ENCODE data around the gene IGF2R. TPM values are rescaled to one million over a fixed set of nuclear protein-coding genes. Genes with fewer than 3 reads are reported as not detected.
A peak's percentile ranks its signal among the peaks of the same experiment; 100 is the strongest.

Gene IGF2R
- total RNA-seq, 1 experiment from 2014 or later, result 75.3 TPM

DNA sequence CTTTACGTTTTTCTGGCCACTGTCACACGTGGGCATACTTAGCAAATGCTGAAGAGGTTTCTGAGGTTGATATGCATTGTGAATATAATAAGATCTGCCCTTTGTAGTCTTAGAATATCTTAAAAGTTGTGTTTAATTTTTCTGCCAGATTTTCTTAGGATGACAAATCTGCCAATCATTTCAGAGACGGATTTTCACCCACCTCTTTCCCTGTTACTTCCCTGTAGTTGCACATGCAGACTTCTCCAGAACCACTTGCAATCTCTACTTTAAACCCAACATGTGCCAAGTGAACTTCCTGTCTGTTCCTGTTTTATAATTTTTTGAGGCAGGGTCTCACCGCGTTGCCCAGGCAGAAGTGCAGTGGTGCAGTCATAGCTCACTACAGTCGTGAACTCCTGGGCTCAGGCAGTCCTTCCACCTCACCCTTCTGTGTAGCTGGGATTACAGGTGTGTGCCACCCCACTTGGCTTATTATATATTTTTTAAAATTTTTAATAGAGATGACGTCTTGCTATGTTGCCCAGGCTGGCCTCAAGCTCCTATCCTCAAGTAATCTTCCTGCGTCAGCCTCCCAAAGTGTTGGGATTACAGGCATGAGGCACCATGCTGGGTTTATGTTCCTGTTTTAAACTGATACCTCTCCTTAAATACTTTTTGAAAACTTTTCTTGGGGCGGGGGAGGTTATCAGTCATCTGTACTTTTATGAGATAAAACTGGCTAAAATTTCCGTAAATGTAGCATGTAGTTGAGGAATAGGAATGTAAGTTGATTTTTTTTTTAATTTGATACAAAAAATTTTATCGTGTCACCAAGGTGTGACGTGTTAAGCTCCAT, 2.7 kb downstream of the IGF2R start:
- DNase-seq (ENCODE audit: low spot score) (no peak), ATAC-seq (no peak)
- Mint-ChIP-seq H3K27ac (0 out of 2 replicates have a peak overlapping the region, but pooled peaks have one; percentile 32), H3K36me3 (no peaks in the 10 kb centered on the region), H3K9me3 (no peaks in the 10 kb centered on the region), H3K4me1 (peaks cover 50% of the 10 kb centered on the region), H3K27me3 (ENCODE audit: low read depth) (peaks cover 9% of the 10 kb centered on the region), H3K4me3 (peak overlapping the region; percentile 31)
- no peak for TF ChIP-seq FOXP1 (CRISPR knock-in tag; IDR thresholded peaks at IDR 0.05; ENCODE audit: borderline replicate concordance)
- TF ChIP-seq, protein P1, sequence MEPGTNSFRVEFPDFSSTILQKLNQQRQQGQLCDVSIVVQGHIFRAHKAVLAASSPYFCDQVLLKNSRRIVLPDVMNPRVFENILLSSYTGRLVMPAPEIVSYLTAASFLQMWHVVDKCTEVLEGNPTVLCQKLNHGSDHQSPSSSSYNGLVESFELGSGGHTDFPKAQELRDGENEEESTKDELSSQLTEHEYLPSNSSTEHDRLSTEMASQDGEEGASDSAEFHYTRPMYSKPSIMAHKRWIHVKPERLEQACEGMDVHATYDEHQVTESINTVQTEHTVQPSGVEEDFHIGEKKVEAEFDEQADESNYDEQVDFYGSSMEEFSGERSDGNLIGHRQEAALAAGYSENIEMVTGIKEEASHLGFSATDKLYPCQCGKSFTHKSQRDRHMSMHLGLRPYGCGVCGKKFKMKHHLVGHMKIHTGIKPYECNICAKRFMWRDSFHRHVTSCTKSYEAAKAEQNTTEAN (CRISPR knock-in tag; IDR thresholded peaks at IDR 0.05), result no peak
- TF ChIP-seq JUN (CRISPR knock-in tag; IDR thresholded peaks at IDR 0.05), result no peak
- TF ChIP-seq CREB1 (CRISPR knock-in tag; IDR thresholded peaks at IDR 0.05), result no peak
- no peak for TF ChIP-seq NR1H2 (CRISPR knock-in tag; IDR thresholded peaks at IDR 0.05)
- TF ChIP-seq HMGA2 (CRISPR knock-in tag; IDR thresholded peaks at IDR 0.05), result no peak
- TF ChIP-seq, protein P2, sequence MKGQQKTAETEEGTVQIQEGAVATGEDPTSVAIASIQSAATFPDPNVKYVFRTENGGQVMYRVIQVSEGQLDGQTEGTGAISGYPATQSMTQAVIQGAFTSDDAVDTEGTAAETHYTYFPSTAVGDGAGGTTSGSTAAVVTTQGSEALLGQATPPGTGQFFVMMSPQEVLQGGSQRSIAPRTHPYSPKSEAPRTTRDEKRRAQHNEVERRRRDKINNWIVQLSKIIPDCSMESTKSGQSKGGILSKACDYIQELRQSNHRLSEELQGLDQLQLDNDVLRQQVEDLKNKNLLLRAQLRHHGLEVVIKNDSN (CRISPR knock-in tag; IDR thresholded peaks at IDR 0.05), result no peak
- no peak for TF ChIP-seq TCF7 (CRISPR knock-in tag; IDR thresholded peaks at IDR 0.05; ENCODE audit: low read depth)
- ChIA-PET POLR2A (no interaction called here), CTCF (no interaction called here)

DNA sequence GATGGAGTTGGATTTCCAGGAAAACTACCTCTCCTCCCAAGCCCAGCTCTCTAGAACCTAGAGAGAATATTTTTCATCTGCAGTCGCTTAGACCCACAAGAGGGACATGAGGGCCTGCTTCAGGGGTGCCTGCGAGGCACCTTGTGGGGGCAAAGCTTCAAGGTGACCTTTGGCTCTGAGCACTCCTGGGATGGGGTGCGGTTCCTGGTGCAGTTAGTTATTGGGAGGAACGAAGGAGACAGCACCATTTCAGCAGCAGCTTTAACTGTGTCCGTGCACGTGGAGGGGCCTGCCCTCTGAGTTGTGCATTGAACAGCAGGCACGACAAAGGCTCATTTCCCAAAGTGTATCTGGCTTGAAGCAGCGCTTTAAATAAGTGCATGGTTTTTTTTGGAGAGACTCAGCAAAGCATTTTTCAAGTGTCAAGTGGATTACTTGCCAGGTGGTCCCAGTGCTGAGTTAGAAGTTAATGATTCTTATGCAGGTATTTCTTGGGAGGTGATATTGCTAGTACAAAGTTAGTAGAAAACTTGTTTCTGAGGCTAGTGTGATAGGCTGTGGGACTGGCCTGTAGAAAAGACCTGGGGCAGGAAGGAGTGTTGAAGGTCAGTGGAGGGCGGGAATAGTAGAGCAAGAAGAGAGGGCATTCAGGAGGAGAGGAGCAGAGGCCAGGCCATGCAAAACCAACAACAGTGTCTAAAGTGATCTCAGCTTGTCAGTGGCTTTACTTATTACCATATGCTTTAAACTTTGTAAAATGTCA, 3.8 kb downstream of the IGF2R start:
- Mint-ChIP-seq H3K4me1 (peaks cover 61% of the 10 kb centered on the region), H3K4me3 (no peak overlapping the region), H3K27me3 (ENCODE audit: low read depth) (no peaks in the 10 kb centered on the region), H3K9me3 (no peaks in the 10 kb centered on the region), H3K27ac (peak overlapping the region; percentile 57), H3K36me3 (no peaks in the 10 kb centered on the region)
- TF ChIP-seq SMAD4 (CRISPR knock-in tag; IDR thresholded peaks at IDR 0.05), result no peak
- TF ChIP-seq ZNF232 (CRISPR knock-in tag; IDR thresholded peaks at IDR 0.05), result no peak
- 0 out of 2 replicates have a peak, but pooled peaks have one; percentile 17 for TF ChIP-seq GABPB1 (CRISPR knock-in tag; IDR thresholded peaks at IDR 0.05)
- TF ChIP-seq, protein P3, sequence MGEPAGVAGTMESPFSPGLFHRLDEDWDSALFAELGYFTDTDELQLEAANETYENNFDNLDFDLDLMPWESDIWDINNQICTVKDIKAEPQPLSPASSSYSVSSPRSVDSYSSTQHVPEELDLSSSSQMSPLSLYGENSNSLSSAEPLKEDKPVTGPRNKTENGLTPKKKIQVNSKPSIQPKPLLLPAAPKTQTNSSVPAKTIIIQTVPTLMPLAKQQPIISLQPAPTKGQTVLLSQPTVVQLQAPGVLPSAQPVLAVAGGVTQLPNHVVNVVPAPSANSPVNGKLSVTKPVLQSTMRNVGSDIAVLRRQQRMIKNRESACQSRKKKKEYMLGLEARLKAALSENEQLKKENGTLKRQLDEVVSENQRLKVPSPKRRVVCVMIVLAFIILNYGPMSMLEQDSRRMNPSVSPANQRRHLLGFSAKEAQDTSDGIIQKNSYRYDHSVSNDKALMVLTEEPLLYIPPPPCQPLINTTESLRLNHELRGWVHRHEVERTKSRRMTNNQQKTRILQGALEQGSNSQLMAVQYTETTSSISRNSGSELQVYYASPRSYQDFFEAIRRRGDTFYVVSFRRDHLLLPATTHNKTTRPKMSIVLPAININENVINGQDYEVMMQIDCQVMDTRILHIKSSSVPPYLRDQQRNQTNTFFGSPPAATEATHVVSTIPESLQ (CRISPR knock-in tag; IDR thresholded peaks at IDR 0.05), result no peak
- peak; percentile 39; the same call in 1 of the 2 replicates for TF ChIP-seq ESRRA (CRISPR knock-in tag; IDR thresholded peaks at IDR 0.05; ENCODE audit: borderline replicate concordance)
- TF ChIP-seq SP1 (CRISPR knock-in tag; conservative IDR thresholded peaks at IDR 0.05), result no peak
- TF ChIP-seq, protein P4, sequence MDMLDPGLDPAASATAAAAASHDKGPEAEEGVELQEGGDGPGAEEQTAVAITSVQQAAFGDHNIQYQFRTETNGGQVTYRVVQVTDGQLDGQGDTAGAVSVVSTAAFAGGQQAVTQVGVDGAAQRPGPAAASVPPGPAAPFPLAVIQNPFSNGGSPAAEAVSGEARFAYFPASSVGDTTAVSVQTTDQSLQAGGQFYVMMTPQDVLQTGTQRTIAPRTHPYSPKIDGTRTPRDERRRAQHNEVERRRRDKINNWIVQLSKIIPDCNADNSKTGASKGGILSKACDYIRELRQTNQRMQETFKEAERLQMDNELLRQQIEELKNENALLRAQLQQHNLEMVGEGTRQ (CRISPR knock-in tag; IDR thresholded peaks at IDR 0.05), result no peak
- DNase-seq (ENCODE audit: low spot score), result no peak
- ChIA-PET POLR2A (no interaction called here), CTCF (no interaction called here)
- peak; percentile 16 for ATAC-seq

DNA sequence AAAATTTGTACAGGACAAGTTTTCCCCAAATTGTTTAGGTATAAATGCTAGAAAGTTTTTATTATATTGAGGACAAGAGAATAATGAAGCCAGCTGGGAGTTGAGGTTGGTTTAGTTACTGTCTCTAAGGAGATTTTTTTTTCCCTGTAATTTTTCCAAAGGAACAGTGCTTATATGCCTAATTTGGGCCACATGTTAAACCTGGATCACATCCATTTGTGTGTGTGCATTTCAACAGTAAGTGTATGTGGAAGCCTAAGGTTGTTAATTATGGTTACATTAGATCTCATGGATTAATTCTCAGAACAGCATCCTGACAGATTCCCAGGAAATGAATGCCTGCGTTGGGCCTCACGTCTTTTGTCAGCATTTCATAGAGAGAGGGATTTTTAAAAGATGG, 4.5 kb downstream of the IGF2R start:
- ATAC-seq (no peak), DNase-seq (ENCODE audit: low spot score) (no peak)
- Mint-ChIP-seq H3K9me3 (no peaks in the 10 kb centered on the region), H3K4me3 (no peak overlapping the region), H3K36me3 (no peaks in the 10 kb centered on the region), H3K27ac (no peak overlapping the region), H3K4me1 (peaks cover 68% of the 10 kb centered on the region), H3K27me3 (ENCODE audit: low read depth) (no peaks in the 10 kb centered on the region)
- TF ChIP-seq ZNF416 (CRISPR knock-in tag; IDR thresholded peaks at IDR 0.05) (no peak), ZNF121 (CRISPR knock-in tag; IDR thresholded peaks at IDR 0.05) (no peak), FOXJ3 (CRISPR knock-in tag; IDR thresholded peaks at IDR 0.05; ENCODE audit: borderline replicate concordance) (no peak), NFE2L1 (CRISPR knock-in tag; IDR thresholded peaks at IDR 0.05) (no peak), CREM (CRISPR knock-in tag; IDR thresholded peaks at IDR 0.05) (no peak), RORB (CRISPR knock-in tag; IDR thresholded peaks at IDR 0.05) (no peak), ETV6 (CRISPR knock-in tag; IDR thresholded peaks at IDR 0.05) (no peak)
- TF ChIP-seq, protein P5, sequence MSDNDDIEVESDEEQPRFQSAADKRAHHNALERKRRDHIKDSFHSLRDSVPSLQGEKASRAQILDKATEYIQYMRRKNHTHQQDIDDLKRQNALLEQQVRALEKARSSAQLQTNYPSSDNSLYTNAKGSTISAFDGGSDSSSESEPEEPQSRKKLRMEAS (CRISPR knock-in tag; IDR thresholded peaks at IDR 0.05), result no peak
- CTCF ChIA-PET, result interaction anchor here (1.2 kb wide), 1 partner anchor 110 kb away, joined by 3 read pairs; no protein-coding TSS in a partner anchor
- POLR2A ChIA-PET, result interaction anchor here (0.6 kb wide), 1 partner anchor 27 kb away, joined by 4 read pairs; no protein-coding TSS in a partner anchor
